ENCODE data around the gene PLA2G4E. TPM values are rescaled to one million over a fixed set of nuclear protein-coding genes. Genes with fewer than 3 reads are reported as not detected.

The PLA2G4E gene
- total RNA-seq, 3 donors from 2014 or later = not detected

GRCh38 chr15:41941644-41942415 lies 79.0 kb downstream of the PLA2G4E start:
- TF ChIP-seq POLR2A (IDR thresholded peaks at IDR 0.05) (no peak), CTCF (IDR thresholded peaks at IDR 0.05) (no peak), POLR2AphosphoS5 (IDR thresholded peaks at IDR 0.05) (no peak)
- H3K9me3 ChIP-seq = no peaks in the 10 kb centered on the region
- no peak for DNase-seq (ENCODE audit: low spot score in 2 of 2)
- H3K27me3 ChIP-seq = no peaks in the 10 kb centered on the region
- no peaks in the 10 kb centered on the region for H3K36me3 ChIP-seq
- no peak overlapping the region for H3K4me3 ChIP-seq
- intact Hi-C loops (cut with DNase I; ENCODE audit: low total_unique reads) = no loop called here
- no peaks in the 10 kb centered on the region for H3K4me1 ChIP-seq
- H3K27ac ChIP-seq = peak overlapping the region; percentile 7 to 33

- intact Hi-C loops (cut with DNase I; ENCODE audit: low total_unique reads) = no loop called here
- H3K36me3 ChIP-seq = no peaks in the 10 kb centered on the region
- TF ChIP-seq POLR2AphosphoS5 (IDR thresholded peaks at IDR 0.05) = no peak
- TF ChIP-seq POLR2A (IDR thresholded peaks at IDR 0.05) = no peak
- TF ChIP-seq CTCF (IDR thresholded peaks at IDR 0.05) = no peak
- no peaks in the 10 kb centered on the region for H3K4me1 ChIP-seq
- H3K27ac ChIP-seq = peak overlapping the region in 1 of 2 donors; percentile 11
- H3K9me3 ChIP-seq = no peaks in the 10 kb centered on the region
- H3K27me3 ChIP-seq = no peaks in the 10 kb centered on the region
- H3K4me3 ChIP-seq = no peak overlapping the region
- peak in 1 of 2 donors; percentile 17 for DNase-seq (ENCODE audit: low spot score in 2 of 2)
Measured at GRCh38 chr15:41940441-41940857, 80.4 kb downstream of the PLA2G4E start.

GRCh38 chr15:41939986-41940385 lies 80.9 kb downstream of the PLA2G4E start:
- Histone ChIP-seq H3K27ac (peak overlapping the region in 1 of 2 donors; percentile 11), H3K36me3 (no peaks in the 10 kb centered on the region), H3K4me3 (no peak overlapping the region), H3K4me1 (peaks cover 0 to 3% of the 10 kb centered on the region in 2 donors), H3K27me3 (no peaks in the 10 kb centered on the region), H3K9me3 (no peaks in the 10 kb centered on the region)
- DNase-seq (ENCODE audit: low spot score in 2 of 2) = peak in 1 of 2 donors; percentile 12
- intact Hi-C loops (cut with DNase I; ENCODE audit: low total_unique reads) = no loop called here
- no peak for TF ChIP-seq POLR2A (IDR thresholded peaks at IDR 0.05)
- TF ChIP-seq CTCF (IDR thresholded peaks at IDR 0.05) = no peak
- TF ChIP-seq POLR2AphosphoS5 (IDR thresholded peaks at IDR 0.05) = no peak

GRCh38 chr15:41937568-41937923 lies 83.3 kb downstream of the PLA2G4E start:
- no peaks in the 10 kb centered on the region for H3K36me3 ChIP-seq
- peaks cover 6 to 24% of the 10 kb centered on the region in 2 donors for H3K4me1 ChIP-seq
- TF ChIP-seq POLR2AphosphoS5 (IDR thresholded peaks at IDR 0.05) (no peak), CTCF (IDR thresholded peaks at IDR 0.05) (no peak)
- DNase-seq (ENCODE audit: low spot score in 2 of 2) = no peak
- no peak overlapping the region for H3K4me3 ChIP-seq
- intact Hi-C loops (cut with DNase I; ENCODE audit: low total_unique reads) = no loop called here
- H3K9me3 ChIP-seq = no peaks in the 10 kb centered on the region
- H3K27me3 ChIP-seq = no peaks in the 10 kb centered on the region
- peak overlapping the region; percentile 29 to 72 for H3K27ac ChIP-seq

GRCh38 chr15:41936649-41937567 lies 83.9 kb downstream of the PLA2G4E start:
- Histone ChIP-seq H3K27me3 (no peaks in the 10 kb centered on the region), H3K4me3 (no peak overlapping the region), H3K27ac (peak overlapping the region; percentile 29 to 72), H3K4me1 (peaks cover 6 to 30% of the 10 kb centered on the region in 2 donors), H3K9me3 (no peaks in the 10 kb centered on the region), H3K36me3 (no peaks in the 10 kb centered on the region)
- TF ChIP-seq POLR2AphosphoS5 (IDR thresholded peaks at IDR 0.05) (peak in 2 of 3 donors; percentile 19 to 32), CTCF (IDR thresholded peaks at IDR 0.05) (no peak)
- intact Hi-C loops (cut with DNase I; ENCODE audit: low total_unique reads) = no loop called here
- no peak for DNase-seq (ENCODE audit: low spot score in 2 of 2)

Measured in breast epithelium (tissue), 4 donors.